GM21381 (cell line): ENCODE data around the gene PLAC1.

ENCODE experiments used
- ATAC-seq: cut with Tn5 transposase; IDR thresholded peaks from one replicate; pipeline ENCODE4 v1.9.1; 2021; ENCODE audit warnings: mild to moderate bottlenecking, moderate library complexity; ENCODE audit not compliant: unreplicated experiment

Gene PLAC1, protein sequence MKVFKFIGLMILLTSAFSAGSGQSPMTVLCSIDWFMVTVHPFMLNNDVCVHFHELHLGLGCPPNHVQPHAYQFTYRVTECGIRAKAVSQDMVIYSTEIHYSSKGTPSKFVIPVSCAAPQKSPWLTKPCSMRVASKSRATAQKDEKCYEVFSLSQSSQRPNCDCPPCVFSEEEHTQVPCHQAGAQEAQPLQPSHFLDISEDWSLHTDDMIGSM

DNA sequence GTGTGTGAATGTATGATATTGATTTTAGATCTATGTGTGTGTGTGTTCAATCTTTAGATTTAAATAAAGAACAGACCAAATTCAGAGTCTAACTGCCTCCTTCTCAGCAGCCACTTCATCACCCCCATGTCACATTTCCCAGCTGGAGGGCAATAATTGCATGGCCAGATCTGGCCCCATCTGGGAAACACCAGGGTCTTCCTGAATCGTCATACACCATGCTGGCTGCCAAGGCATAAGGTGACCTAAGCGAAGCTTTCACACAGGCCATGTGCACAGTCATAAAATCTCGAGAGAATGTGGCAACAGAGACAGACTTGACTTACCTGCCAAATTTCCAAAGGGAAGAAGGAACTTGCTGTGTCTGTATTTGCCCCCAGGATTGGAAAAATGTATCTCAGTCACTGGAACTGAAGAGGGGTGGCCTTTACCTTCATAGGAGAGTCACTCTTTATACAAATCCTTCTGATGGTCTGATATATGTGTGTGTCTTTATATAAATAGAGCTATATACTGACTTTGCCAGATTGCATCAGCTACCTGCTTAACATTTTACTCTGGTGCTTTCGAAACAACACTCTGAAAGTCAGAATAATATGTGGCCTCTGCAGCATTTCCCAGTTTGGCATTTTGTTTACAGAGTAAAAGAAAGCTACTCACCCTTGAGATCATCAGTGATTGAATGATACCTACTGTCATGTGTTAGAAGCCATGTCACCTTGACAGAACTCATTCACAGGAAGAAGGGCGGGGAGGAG, at the start of gene PLAC1:
TSS of gene PLAC1 (minus strand) at position 470 of the 758 bp plus-strand sequence. CDS start 91,789 bp downstream, outside the sequence.
- ATAC-seq, result no peak

DNA sequence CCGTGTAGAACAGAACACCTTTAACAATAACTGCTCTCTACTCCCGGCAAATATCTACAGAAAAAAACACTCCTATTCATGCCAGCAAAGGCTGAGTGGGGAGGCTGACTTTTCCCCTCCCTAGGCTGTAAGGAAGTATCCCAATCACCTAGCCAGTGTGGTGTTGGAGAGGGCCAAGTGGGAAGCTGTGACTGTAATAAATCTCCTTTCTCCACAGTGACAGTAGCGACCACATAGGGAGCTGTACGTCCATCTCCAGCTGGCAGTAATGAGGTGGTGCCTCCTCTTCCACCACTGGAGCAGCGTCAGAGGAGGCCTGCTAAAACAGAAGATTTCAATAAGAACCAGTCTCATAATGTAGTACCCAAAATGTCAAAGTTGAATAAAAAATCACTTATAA, 47.9 kb upstream of the PLAC1 start:
- no peak for ATAC-seq

DNA sequence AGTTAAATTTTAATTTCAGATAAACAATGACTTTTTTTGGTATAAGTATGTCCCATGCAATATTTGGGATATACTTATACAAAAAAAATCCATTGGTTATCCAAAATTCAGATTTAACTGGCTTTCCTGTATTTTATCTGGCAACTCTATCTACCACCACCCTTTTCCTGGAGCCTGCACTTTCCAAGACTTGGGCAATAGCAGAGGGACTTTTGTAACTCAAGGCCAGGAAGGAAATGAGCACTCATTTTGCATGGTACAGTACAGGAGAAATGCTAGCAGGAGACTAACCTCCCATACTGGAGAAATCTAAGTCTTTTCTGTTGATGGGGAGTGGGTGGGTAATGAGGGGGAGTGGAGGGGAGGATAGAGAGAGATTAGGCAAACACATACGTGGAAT, 37.7 kb upstream of the PLAC1 start:
- no peak for ATAC-seq

DNA sequence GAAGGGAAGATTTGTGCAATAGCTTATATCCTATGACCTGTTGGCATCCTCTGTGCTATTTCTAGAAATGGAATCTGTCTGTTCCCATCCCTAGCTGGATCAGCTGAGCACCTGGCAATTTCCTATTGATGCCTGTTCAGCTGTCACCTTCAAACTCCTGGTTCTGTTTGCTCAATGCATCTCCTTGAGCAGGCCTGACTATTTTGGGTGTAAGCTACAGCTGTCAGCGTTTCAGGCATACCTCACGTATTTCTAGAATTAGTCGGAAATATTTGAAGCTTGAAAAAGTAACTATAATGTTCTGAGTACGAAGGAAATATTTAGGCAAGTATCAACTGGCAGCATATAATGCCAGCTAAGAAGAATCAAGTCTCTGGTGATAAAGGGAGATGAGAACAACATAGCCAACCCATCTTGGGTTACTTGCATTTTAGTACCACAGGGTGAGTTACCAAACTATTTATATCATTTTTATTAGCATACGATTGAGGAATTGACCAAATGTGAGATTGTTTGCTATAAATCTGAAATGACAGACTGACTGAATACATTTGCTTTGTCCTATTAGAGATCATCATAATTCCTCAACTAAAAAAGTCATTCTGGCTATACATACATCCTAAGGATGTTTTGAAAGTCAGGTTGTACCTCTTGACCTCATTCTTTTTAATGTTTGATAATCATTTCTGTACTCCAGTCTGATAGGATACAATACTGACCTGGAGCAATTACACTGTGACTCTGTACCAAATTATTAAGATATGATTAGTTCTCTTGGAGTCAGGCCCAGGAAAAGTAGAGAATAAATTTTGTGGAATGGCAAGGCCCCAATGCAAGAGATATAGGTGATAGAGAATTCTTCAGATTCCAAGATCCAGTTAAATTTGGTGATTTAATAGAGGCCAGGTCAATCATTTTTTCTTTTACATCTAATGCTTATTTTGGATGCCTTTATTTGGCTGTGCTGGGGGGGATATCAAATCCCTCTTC, 36.4 kb upstream of the PLAC1 start:
- ATAC-seq, result no peak

DNA sequence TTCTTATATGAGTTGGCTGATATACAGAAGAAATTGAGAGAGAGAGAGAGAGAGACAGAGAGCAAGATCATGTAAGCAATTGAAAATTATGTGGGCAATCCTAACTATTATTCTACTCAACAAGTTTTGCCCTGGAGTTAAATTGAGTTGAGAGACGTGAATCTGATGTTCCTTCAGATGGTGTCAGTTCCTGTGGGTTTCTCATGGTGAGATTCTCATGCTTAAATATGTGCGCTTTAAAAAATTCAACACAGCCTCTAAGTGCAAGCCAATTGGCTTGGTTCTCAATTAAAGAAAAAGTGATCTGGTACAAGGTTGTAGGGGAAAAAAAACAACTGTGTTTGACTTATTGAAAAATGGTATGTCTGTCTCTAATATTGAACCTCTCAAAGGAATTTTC, 35.4 kb upstream of the PLAC1 start:
- no peak for ATAC-seq

DNA sequence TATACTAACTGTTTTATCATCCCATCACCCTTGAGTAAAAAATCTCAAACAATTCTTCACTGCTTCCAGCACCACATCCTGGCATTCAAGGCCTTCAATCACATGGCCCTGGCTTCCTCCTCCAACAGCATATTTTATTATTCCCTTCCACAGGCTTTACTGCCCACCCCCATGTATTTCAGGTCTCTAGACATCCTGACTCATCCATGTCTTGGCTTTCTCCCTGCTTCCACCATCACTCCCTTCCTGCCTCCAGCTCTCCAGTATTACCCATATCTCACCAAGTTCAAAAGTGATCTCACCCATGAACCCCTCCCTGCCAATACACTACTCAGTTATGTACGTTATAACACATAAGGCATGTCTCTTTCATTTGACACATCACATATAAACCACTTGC, 34.7 kb upstream of the PLAC1 start:
- no peak for ATAC-seq

DNA sequence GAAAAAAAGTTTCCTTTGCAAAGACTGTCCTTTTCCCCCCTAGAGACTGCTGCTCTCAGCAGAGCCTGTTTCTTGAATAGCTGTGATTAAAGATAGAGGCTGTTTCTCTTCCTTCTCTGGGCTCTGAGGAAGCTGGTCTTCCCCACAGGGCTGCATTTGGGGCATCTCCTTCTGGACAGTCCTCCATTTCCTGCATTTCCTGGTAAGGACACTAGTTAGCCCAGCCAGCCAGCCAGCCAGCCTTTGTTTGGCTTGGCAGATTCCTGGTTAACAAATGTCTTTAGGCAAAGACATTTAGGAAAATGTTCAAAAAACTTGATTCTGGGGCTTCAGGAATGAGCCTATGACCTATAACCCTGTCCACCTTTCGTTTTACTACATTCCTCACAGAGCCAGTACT, 34.0 kb upstream of the PLAC1 start:
- no peak for ATAC-seq

DNA sequence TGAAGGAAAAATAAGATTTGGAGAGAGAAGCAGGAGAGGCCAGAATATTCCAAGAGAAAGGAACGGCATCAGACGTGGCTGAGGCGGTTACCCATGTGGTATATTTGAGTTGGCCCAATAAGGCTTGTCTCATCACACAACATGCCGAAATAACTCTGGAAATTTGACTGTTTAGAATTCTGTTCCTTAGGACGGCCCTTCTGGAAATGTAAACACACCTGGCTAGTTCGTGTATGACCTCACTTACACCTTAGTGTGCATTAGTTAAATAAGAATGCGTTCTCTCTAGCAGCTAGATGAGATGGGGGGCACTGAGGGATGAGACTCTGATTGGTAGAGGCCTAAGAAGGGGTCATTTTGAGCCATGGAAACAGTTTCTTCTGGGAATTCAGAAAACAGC, 33.2 kb upstream of the PLAC1 start:
- ATAC-seq, result no peak

DNA sequence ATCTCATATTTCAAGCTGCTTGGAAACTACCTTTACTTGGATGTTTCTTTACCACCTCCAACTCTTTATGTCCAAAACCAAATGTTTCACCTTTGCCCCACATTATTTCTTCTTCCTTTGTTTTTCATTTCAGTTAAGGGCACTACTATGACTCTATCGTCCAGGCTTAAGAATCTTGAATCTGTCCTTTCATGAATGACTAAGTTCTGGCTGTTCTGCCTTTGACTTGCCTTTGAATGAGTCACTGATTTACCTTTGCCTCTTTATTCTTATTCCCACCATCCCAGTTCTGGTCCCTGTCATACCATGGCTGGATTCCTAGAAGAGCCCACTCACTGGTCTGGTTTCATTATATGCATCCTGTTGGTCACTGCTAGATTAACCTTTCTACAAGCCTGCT, 30.6 kb upstream of the PLAC1 start:
- no peak for ATAC-seq

DNA sequence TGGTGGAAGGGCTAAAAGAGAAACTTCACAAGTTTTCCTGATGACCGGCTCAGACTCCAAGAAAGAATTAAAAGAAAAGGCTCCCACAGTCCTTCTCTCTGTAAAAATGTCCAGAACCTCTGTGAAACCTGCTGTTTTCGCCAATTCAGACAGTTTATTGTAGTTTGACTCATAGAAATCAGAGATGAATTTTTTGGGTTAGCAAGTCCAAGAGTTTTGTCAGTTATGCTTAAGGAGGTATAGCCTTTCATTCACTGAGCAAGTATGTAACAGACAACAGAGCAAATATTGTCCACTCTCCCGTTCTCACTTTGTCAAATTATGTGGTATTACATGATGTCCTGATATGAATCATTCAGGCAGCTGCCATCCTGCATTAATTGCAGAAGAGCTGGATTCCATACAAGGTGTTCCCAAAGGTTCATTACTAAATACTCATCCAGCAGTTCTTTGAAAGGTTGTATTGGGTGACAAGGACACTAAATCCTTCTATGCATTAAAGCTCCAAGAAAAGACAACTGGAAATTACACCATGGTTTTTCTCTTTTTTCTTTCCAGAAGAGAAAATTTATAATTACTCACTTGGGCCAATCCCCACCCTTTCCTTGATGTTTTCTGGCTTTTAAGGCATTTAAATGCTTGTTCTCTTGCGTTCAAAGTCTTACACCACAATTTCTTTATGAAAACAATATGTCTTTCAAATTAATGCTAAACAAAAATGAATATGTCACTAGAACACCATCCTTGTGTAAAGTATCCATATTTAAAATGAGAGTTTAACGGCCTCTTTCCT, 30.0 kb upstream of the PLAC1 start:
- ATAC-seq, result no peak

DNA sequence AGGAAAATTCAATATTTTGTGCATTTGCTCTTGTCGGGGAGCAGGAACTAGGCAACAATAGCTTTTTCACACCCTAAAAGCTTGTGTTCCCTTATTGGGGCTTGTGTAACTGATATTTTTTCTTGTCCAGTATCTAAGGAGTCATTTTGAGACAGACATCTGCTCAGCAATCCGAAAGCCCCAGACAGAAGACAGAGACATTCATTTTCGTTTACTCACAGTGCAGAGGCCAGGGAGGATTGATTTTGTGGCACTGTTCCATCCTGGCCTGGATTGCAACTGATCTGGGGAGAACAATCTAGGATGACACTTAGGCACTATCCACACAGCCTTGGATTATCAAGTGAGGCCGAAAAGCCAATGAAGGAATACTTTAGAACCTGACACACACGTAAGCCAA, 27.4 kb upstream of the PLAC1 start:
- ATAC-seq, result no peak

DNA sequence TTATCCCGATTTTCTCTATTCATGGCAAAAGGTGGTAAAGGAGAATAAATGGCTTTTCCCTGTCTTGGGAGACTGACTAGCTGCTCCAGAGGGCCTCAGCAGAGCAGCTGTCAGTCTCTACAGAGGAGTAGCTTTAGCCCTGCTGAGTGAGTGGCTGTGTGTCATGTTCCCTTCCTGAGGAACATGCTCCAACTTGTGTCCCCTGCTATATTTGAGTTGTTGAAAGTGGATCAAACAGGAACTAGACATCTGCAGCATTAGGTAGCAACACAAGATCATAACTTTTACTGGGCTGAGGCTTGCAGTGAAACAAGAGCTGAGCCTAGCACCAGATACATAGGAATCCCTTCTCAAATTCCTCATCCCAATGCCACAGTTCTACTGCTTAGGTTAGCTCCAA, 26.7 kb upstream of the PLAC1 start:
- ATAC-seq, result no peak

DNA sequence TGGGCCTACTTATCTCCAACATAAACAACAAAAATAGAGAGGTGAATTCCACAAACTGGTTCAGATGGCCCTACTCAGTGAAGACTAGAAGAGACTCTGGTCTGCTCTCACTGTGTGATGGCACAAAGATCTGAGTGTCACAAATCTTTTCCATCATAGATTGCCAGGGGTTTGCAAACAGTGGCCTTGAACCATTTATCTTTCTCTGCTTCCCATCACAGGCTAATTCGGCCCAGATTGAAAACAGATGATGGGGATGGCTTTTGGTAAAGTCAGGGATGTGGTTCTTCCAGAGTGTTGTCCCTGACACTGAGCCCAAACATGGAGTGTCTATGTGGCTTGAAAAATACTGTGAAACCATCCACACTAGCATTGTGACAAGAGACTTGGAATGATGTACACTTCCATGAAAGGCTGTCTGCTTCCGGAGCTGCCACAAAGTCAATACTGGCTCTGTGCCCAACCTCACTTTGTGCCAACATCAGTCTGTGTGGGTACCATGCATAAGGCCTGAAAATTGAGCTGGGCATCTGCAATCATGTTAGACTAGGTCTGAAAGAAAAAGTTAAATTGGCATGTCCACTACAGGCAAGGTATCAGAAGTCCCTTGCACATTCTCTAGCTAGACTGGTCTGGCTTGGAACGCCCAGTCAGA, 25.2 kb upstream of the PLAC1 start:
- no peak for ATAC-seq

DNA sequence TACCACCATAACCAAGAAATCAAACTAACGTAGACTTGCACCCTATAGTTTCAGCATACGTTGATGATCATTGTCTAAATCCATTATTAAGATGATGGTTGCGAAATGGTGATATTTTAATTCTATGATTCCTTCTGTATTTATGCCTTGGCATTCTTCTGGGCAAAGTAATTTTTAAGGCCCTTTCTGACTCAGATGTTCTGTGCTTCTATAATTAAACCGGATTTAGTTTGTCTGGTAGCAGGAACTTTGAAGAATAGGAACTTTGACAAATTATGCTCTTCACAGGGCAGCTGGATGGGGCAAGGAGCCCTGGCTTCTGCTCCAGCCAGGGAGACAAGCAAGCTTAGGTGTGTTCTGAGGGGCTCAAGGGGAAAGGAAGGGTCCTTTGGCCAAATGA, 23.8 kb upstream of the PLAC1 start:
- ATAC-seq, result no peak

DNA sequence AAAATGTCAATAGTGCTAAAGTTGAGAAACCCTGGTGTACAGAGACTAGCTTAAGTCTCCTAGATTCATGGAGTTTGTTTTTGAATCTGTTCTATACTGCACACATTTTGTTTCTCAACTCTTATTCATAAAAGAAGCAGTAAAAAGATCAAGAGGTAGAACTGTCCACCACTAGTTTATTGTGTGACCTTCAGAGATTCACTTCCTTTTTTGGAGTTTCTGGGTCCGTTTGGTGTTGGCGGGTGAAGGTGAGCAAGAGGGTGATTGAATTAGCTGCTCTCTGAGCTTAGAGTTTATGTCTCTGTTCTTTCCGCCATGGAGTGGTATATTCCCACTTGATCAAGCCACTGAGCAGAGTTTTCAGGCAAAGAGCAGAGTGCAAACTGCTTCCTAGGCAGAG, 21.4 kb upstream of the PLAC1 start:
- ATAC-seq, result no peak

DNA sequence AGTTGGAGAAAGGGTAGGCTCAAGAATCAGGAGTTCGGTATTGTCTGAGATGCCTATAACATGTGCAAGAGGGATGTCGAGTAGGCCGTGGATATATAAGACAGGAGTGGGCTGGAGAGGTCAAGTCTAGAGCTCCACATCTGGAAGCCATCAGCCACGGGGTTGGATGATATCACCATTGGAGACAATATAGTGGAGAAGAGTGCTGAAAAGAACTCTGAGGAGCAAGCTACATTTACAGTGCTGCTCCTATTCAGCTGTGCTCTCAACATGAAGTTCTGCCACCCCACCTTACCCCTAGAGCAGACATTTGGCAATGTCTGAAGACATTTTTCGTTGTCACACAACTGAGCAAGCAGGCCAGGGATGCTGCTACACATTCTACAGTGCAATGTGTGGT, 20.9 kb upstream of the PLAC1 start:
- no peak for ATAC-seq

DNA sequence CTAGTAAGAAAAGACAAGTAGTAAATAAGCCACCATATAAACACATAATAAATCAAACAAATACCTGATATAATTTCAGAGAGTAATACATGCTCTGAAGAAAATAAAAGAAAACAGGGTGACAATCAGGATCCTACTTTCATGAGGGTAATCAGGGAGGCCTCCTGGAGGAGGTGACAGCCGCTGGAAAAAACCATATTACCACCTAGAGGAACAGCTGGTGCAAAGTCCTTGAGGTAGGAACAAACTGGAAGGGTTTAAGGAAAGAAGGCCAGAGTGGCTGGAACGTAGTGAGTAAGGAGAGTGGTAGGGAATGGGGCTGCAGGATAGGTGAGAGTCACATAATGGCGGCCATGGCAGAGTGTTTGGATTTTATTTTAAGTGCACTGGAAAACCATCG, 19.1 kb upstream of the PLAC1 start:
- no peak for ATAC-seq

DNA sequence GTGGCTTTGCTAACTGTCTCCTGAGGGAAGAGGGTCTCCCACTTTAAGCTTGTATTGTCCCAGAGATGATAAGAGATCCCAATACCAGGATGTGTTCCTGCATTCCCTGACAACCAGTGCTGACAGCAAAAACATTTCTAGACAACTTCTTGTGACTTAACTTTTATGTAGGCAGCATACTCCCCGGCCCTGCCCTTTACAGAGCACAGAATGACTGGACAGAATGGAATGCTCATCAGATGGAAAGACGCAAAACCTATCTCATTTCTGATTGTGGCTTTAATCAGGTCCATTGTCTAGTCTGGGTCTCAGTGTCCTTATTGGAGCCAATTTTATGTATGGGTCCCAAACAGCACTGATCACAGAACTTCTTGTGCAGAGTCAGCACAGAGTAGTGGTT, 18.2 kb upstream of the PLAC1 start:
- no peak for ATAC-seq

DNA sequence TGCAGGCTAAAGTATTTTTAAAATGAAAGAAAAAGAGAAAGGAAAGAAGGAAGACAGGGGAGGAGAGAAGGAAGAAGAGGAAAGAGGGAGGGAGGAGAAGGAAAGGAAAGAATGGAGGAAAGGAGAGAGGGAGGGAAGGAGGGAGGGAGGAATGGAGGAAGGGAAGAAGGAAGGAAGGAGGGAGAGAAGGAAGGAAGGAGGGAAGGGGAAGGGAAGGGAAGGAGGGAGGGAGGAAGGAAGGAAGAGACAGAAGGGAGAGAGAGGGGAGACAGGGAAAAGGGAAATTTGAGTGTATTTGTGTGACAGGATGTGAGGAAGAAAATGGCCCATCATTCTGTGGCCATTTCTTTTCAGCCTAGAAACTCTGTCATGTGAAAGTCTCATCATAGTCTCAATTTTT, 14.9 kb upstream of the PLAC1 start:
- no peak for ATAC-seq

DNA sequence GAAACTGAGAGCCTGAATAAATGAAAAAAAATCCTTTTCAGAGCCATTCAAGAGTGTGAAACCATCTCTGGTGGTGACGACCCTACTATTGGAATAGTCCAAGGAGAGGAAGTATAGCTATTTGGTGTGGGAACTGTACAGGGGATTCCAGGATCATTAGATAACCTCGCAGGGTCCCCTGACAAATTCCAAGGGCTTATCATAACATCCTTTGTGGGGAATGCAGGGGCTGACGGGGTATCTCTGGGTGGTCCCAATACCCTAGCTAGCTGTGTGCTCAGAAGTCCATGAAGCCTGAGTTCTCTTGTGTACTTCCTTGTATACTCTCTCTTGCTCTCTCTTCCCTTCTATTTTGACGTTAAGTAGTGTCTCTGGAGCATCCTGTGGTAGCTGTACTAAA, 13.8 kb upstream of the PLAC1 start:
- ATAC-seq, result no peak
